ENCODE results near the gene YIF1B.
"Not testable (repeated sequence)": the region's sequence is repeated elsewhere in the genome, so short reads cannot be mapped to it uniquely, and the experiment has no call there.

Gene YIF1B

GRCh38 chr19:38273499-38273898 lies 42.2 kb downstream of the YIF1B start:
- no peak for DNase-seq

GRCh38 chr19:38270587-38271167 lies 45.1 kb downstream of the YIF1B start:
- no peak for DNase-seq

DNA sequence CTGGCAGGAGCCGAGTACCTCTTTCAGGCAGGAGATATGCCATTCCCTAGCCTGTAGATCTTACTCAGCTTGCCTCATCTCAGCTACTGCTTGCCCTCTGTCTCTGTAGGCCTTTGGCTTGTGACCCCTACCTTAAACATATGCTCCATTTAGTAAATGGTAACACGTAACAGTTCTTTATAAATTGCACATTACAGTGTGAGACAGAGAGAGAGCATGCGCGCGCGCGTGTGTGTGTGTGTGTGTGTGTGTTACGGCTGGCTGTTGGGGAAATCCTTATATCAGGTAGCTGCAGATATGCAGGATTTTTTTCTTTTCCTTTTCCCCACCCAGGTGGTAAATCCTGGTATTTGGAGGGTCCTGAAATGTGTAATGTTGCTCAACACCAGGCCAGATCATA lies 47.2 kb downstream of the YIF1B start:
- DNase-seq: no peak

DNA sequence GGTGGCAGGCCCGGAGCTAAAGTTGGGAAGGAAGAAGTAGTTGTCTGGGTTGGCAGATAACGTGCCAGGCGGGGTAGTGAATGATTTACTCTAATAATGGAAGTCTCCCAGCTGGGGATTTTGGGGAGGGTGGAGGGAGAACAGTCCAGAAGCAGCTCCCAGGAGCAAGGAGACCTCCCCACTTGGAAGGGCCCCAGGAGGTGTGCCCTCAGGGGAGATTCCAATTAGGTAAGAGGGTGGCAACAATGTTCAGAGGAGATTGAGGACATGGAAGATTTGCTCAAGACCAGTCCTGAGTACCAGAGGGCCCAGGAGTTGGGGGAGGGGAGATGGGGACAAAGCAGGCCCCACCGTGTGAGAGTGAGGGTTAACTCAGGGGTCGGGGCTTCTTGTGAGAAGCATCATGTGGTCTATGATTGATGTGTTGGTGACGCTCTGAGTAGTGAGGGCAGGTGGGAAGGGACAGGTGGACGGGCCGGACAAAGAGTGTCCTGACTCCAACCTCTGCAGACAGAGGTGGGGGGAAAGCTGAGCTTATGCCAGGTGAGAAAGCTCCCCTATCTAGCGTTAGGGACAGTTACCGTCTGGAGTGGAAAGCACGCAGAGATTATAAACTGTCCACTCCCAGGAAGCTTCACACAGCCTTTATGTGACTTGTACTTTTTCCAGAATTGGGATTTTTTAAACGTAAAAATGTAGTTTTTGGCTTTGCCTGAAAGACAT lies 47.8 kb downstream of the YIF1B start:
- DNase-seq: no peak

GRCh38 chr19:38266981-38267597 lies 48.7 kb downstream of the YIF1B start:
- DNase-seq: peak; percentile 53

- no peak for DNase-seq
Measured at GRCh38 chr19:38265921-38266429, 49.8 kb downstream of the YIF1B start.

GRCh38 chr19:38265213-38265861 lies 50.4 kb downstream of the YIF1B start:
- no peak for DNase-seq

GRCh38 chr19:38264486-38265212 lies 51.1 kb downstream of the YIF1B start, which contains the start of gene SPINT2:
Gene SPINT2, plus strand, starts transcription at chr19:38264573. Its CDS starts 320 bp downstream, at chr19:38264893.
- DNase-seq: no peak

DNA sequence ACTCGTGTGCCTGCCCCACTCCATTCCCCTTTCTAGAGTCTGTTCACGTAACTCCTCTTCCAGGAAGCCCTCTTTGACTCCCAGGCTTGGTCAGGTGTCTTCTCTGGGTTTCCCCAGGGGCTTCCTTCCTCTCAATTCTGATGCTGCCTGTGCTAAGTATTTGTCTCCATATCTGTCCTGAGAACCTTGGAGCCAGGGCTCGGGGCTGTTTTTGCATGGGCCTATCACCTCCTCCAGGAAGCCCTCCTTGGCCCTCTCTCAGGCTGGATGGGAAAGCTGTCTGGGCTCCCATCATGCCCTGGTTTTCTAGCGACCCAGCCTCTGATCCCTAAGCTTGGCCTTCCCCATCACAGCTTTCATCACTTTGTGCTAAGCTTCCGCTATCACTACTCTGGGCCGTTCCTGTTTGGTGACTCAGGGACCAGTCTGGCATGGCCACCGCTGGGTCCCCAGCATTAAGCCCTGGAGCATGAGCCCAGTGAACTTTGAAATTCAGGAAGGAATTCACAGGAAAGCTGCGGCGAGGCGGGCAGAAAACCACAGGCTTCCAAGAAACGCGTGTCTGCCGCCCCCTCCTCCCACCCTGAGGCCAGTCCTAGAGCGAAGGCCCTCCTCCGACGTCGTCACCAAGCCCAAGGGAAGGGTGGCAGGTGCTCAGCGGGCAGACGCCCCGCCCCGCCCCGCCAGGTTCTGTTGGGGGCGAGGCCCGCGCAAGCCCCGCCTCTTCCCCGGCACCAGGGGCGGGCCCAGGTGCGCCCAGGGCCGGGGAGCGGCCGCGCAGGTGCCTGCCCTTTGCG lies 51.9 kb downstream of the YIF1B start:
- DNase-seq: peak; percentile 79

DNA sequence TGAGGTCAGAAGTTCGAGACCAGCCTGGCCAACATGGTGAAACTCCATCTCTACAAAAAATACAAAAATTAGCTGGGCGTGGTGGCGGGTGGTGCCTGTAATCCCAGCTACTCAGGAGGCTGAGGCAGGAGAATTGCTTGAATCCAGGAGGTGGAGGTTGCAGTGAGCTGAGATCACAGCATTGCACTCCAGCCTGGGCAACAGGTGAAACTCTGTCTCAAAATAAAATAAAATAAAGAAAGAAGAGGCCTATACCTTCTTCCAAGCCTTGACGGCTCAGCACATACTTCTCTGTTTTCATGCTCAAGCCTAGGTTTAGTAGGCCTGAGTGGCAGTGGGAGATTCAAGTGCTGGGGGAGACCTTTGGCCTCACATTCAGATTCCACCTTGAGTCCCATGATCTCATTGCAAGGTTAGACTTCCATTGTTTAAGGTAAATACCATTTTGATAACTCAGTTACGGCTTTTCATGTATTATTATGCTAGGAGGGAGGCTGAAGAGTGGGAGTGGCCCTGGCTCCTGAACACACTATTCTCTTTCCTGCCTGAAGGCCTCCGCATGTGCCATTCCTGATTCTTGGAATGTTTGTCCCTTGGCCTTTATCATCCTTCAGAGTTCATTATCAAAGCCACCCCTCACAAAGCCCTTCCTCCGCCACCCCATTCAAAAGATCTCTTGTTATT lies 53.0 kb downstream of the YIF1B start:
- DNase-seq: no peak

- DNase-seq: not testable (repeated sequence)
Measured at GRCh38 chr19:38261942-38262341, 53.8 kb downstream of the YIF1B start.

DNA sequence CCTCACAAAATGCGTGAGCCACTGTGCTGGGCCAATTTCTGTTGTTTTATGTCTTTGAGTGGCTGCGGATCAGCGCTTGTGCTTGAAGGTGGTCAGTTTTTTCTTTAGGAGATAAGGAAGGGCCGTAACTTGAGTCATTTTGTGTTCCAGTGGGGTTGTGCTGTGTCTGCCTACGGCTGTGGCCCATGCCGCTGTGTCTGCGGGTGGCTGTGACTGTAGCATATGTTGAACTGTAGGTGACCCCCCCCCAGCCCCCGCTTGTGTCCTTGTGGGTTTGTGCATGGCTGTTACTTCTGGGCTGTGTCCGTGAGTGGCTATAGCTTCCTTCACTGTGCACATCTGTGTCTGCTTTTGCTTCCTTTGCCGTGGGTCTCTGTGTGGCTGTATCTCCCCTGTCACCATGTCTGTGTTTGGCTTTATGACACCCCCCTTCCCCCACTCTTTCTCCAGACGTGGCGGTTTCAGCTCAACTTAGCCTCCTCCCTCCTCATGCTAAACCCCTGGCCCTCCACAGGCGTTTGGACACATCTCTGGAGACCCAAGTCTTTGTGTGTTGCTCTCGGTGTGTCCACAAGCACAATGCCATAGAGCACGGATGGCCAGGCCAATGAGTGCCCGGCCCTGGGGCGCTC lies 60.2 kb downstream of the YIF1B start:
- no peak for DNase-seq

DNA sequence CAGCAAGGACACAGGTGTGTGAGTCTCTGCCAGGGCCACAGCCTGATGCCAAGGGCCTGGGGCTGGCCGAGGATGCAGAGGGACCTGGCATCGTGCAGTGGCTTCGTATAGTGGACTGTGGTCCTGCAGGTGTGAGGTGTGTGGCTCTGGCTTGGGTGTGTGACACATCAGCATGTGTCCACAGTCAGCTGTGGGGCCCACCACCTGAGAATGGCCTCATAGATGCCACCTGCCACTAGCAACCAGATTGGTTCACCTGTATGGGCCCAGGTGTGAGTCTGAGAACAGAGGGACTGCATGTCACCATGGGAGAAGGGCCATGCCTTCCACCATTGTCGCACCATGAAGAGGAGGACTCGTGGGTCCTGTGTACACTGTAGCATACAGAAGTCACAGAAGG lies 62.0 kb downstream of the YIF1B start:
- DNase-seq: no peak

Measured in fibroblast of skin of right quadriceps (primary cell).